IPS DF 6.9 (cell line): Measurements from ENCODE around the gene WSCD2.

Experiments
- DNase-seq: peaks from one replicate; pipeline ENCODE4 v3.0.0-alpha.2; 2013; ENCODE audit warnings: low read depth, low spot score
- H3K27ac ChIP-seq: one replicate; pipeline ENCODE4 v1.5.1; 2013; ENCODE audit warnings: low read length, control low read depth
- H3K27me3 ChIP-seq: 2 replicates; pipeline ENCODE4 v1.6.1; 2013; ENCODE audit warnings: mild to moderate bottlenecking, low read length; ENCODE audit not compliant: control insufficient read depth, insufficient read depth
- H3K36me3 ChIP-seq: 2 replicates; pipeline ENCODE4 v1.6.1; 2013; ENCODE audit warnings: low read length; ENCODE audit not compliant: control insufficient read depth, insufficient read depth
- H3K4me1 ChIP-seq: 2 replicates; pipeline ENCODE4 v1.6.1; 2013; ENCODE audit warnings: low read length; ENCODE audit not compliant: control insufficient read depth, insufficient read depth
- H3K4me3 ChIP-seq: 2 replicates; pipeline ENCODE4 v1.5.1; 2013; ENCODE audit warnings: mild to moderate bottlenecking, low read length
- H3K9me3 ChIP-seq: 2 replicates; pipeline ENCODE4 v1.6.1; 2013; ENCODE audit warnings: low read length, inconsistent platforms; ENCODE audit not compliant: control insufficient read depth, insufficient read depth
- WGBS: extraction: QIAGEN DNeasy Blood & Tissue Kit; methylation state at CpG from one replicate; pipeline ENCODE4 v1.1.7; 2013; ENCODE audit warnings: mixed read lengths, missing lambda C conversion rate; ENCODE audit not compliant: insufficient read length, insufficient coverage; 5-methylcytosine and 5-hydroxymethylcytosine counted together

The WSCD2 gene

GRCh38 chr12:108239378-108239777 lies 110.3 kb downstream of the WSCD2 start:
- H3K27ac ChIP-seq = no peak overlapping the region
- no peaks in the 10 kb centered on the region for H3K36me3 ChIP-seq
- H3K4me1 ChIP-seq = peaks cover 4% of the 10 kb centered on the region; the same call in 1 of the 2 replicates
- no peak for DNase-seq
- H3K27me3 ChIP-seq = no peaks in the 10 kb centered on the region
- WGBS = no CpG with 5 or more reads among the region's 2 CpGs
- H3K4me3 ChIP-seq = no peak overlapping the region
- no peaks in the 10 kb centered on the region for H3K9me3 ChIP-seq

- Histone ChIP-seq H3K9me3 (no peaks in the 10 kb centered on the region), H3K36me3 (no peaks in the 10 kb centered on the region), H3K27me3 (no peaks in the 10 kb centered on the region), H3K27ac (no peak overlapping the region), H3K4me3 (no peak overlapping the region), H3K4me1 (peaks cover 4% of the 10 kb centered on the region; the same call in 1 of the 2 replicates)
- no peak for DNase-seq
- WGBS = no CpG with 5 or more reads among the region's 34 CpGs
Observed at GRCh38 chr12:108240027-108240785, 111.1 kb downstream of the WSCD2 start.

GRCh38 chr12:108240928-108241327 lies 111.8 kb downstream of the WSCD2 start:
- Histone ChIP-seq H3K27me3 (no peaks in the 10 kb centered on the region), H3K27ac (no peak overlapping the region), H3K4me1 (peaks cover 3% of the 10 kb centered on the region; the same call in 1 of the 2 replicates), H3K4me3 (no peak overlapping the region), H3K36me3 (no peaks in the 10 kb centered on the region), H3K9me3 (no peaks in the 10 kb centered on the region)
- WGBS = no CpG with 5 or more reads among the region's 4 CpGs
- no peak for DNase-seq

GRCh38 chr12:108241986-108242703 lies 113.1 kb downstream of the WSCD2 start:
- no peaks in the 10 kb centered on the region for H3K36me3 ChIP-seq
- H3K4me1 ChIP-seq = no peaks in the 10 kb centered on the region
- no peaks in the 10 kb centered on the region for H3K27me3 ChIP-seq
- no peak overlapping the region for H3K4me3 ChIP-seq
- no peak overlapping the region for H3K27ac ChIP-seq
- no peaks in the 10 kb centered on the region for H3K9me3 ChIP-seq
- WGBS = no CpG with 5 or more reads among the region's 10 CpGs
- no peak for DNase-seq

GRCh38 chr12:108247130-108247529 lies 118.0 kb downstream of the WSCD2 start:
- no peak for DNase-seq
- no peak overlapping the region for H3K4me3 ChIP-seq
- no peaks in the 10 kb centered on the region for H3K9me3 ChIP-seq
- H3K4me1 ChIP-seq = no peaks in the 10 kb centered on the region
- H3K27ac ChIP-seq = no peak overlapping the region
- no CpG with 5 or more reads among the region's 2 CpGs for WGBS
- no peaks in the 10 kb centered on the region for H3K36me3 ChIP-seq
- no peaks in the 10 kb centered on the region for H3K27me3 ChIP-seq

GRCh38 chr12:108248011-108248410 lies 118.9 kb downstream of the WSCD2 start:
- Histone ChIP-seq H3K4me3 (no peak overlapping the region), H3K9me3 (no peaks in the 10 kb centered on the region), H3K4me1 (no peaks in the 10 kb centered on the region), H3K27me3 (no peaks in the 10 kb centered on the region), H3K36me3 (no peaks in the 10 kb centered on the region), H3K27ac (no peak overlapping the region)
- no CpG with 5 or more reads among the region's 13 CpGs for WGBS
- DNase-seq = no peak

GRCh38 chr12:108252523-108252922 lies 123.4 kb downstream of the WSCD2 start:
- WGBS = no CpG with 5 or more reads among the region's 7 CpGs

GRCh38 chr12:108253540-108253939 lies 124.5 kb downstream of the WSCD2 start:
- WGBS = no CpG with 5 or more reads among the region's 4 CpGs
- Histone ChIP-seq H3K9me3 (no peaks in the 10 kb centered on the region), H3K4me1 (no peaks in the 10 kb centered on the region), H3K27me3 (no peaks in the 10 kb centered on the region), H3K36me3 (no peaks in the 10 kb centered on the region), H3K4me3 (no peak overlapping the region), H3K27ac (no peak overlapping the region)
- no peak for DNase-seq

More at GRCh38 chr12:108252523-108252922, 123.4 kb downstream of the WSCD2 start:
- Histone ChIP-seq H3K4me1 (no peaks in the 10 kb centered on the region), H3K4me3 (no peak overlapping the region), H3K27me3 (no peaks in the 10 kb centered on the region), H3K27ac (no peak overlapping the region), H3K36me3 (no peaks in the 10 kb centered on the region), H3K9me3 (no peaks in the 10 kb centered on the region)
- DNase-seq = no peak

GRCh38 chr12:108254030-108254429 lies 124.9 kb downstream of the WSCD2 start:
- WGBS = no CpG with 5 or more reads among the region's 5 CpGs
- Histone ChIP-seq H3K27ac (no peak overlapping the region), H3K36me3 (no peaks in the 10 kb centered on the region), H3K4me3 (no peak overlapping the region), H3K27me3 (no peaks in the 10 kb centered on the region), H3K9me3 (no peaks in the 10 kb centered on the region), H3K4me1 (no peaks in the 10 kb centered on the region)
- DNase-seq = no peak

- Histone ChIP-seq H3K4me1 (no peaks in the 10 kb centered on the region), H3K27me3 (no peaks in the 10 kb centered on the region), H3K4me3 (no peak overlapping the region), H3K36me3 (no peaks in the 10 kb centered on the region), H3K9me3 (no peaks in the 10 kb centered on the region), H3K27ac (no peak overlapping the region)
- no CpG with 5 or more reads among the region's 13 CpGs for WGBS
- DNase-seq = no peak
Observed at GRCh38 chr12:108254517-108255251, 125.6 kb downstream of the WSCD2 start.
